ENCODE results near the gene ORC6. TPM values are rescaled to one million over a fixed set of nuclear protein-coding genes. Genes with fewer than 3 reads are reported as not detected.

The ORC6 gene
- total and polyA plus RNA-seq, 2 donors (not counting 1 experiment from before 2014, with no cell fraction given): 4.7 to 4.8 TPM

DNA sequence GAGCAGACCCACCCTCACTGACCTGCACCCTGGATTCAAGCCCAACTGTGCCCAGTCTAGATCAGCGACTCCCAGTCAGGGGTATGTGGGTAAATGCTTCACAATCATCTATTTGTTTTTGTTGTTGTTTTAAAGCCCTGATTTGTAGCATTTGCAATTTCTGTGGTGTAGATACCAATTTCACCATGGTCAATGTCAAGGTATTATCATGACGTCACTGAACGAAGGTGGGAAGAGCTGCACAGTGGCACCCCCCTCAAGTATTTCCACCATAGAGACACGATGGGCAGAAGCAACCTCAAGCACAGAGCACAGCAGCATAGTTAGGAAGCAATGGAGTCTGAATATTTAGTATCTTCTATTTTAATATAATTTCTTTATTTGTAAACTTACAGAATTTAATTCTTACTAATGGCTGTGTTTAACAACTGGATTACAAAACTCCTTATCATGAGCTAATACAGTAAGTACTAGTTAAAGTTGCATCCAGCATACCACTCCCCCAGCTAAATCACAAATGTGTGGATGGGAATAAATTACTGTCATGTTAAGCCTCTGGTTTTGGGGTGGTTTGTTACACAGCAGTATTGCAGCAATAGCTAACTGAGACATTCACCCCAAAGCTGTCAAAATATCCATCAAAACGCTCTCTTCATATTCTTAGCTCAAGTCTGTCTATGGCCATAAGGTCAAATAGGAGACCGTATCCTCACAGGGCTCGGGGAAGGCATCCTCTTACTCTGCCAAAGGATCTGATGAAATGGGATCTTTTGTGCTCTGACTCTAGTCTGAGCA lies 25.5 kb downstream of the ORC6 start:
- POLR2A ChIA-PET: interaction anchor here (0.6 kb wide), 1 partner anchor 55 kb away, joined by 7 read pairs; no protein-coding TSS in a partner anchor
- TF ChIP-seq, protein P1, sequence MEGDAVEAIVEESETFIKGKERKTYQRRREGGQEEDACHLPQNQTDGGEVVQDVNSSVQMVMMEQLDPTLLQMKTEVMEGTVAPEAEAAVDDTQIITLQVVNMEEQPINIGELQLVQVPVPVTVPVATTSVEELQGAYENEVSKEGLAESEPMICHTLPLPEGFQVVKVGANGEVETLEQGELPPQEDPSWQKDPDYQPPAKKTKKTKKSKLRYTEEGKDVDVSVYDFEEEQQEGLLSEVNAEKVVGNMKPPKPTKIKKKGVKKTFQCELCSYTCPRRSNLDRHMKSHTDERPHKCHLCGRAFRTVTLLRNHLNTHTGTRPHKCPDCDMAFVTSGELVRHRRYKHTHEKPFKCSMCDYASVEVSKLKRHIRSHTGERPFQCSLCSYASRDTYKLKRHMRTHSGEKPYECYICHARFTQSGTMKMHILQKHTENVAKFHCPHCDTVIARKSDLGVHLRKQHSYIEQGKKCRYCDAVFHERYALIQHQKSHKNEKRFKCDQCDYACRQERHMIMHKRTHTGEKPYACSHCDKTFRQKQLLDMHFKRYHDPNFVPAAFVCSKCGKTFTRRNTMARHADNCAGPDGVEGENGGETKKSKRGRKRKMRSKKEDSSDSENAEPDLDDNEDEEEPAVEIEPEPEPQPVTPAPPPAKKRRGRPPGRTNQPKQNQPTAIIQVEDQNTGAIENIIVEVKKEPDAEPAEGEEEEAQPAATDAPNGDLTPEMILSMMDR (IDR thresholded peaks at IDR 0.05): no peak
- no peak for TF ChIP-seq EZH2 (IDR thresholded peaks at IDR 0.05; ENCODE audit: borderline replicate concordance, insufficient read depth, low read depth, low read length, poor library complexity, severe bottlenecking)
- Histone ChIP-seq H3K36me3 (replicated peaks in 1 of 2; ENCODE audit: control extremely low read depth in 1 of 2, control insufficient read depth in 1 of 2, extremely low read depth in 1 of 2, insufficient read depth in 2 of 2, low read length in 1 of 2) (no peaks in the 10 kb centered on the region), H3K9ac (ENCODE audit: low read length) (no peak overlapping the region), H3K27ac (ENCODE audit: low read length in 2 of 2) (no peak overlapping the region), H3K79me2 (ENCODE audit: control insufficient read depth, insufficient read depth, low read length) (no peaks in the 10 kb centered on the region), H3K27me3 (replicated peaks in 1 of 4; ENCODE audit: control extremely low read depth in 1 of 4, control insufficient read depth in 3 of 4, insufficient read depth in 4 of 4, low read length in 3 of 4) (peaks cover 0 to 4% (median 0%) of the 10 kb centered on the region in 4 experiments), H2AFZ (ENCODE audit: insufficient read depth, low read depth, low read length, poor library complexity, severe bottlenecking) (no peak overlapping the region), H3K4me2 (replicated peaks; ENCODE audit: low read depth, low read length, poor library complexity, severe bottlenecking) (no peak overlapping the region), H3K4me3 (ENCODE audit: control extremely low read depth in 1 of 5, extremely low read depth in 1 of 5, insufficient read depth in 1 of 5, low read depth in 2 of 5, low read length in 4 of 5) (no peak overlapping the region), H3K4me1 (ENCODE audit: control insufficient read depth in 2 of 2, insufficient read depth in 2 of 2, low read length in 2 of 2) (peaks cover 15 to 18% of the 10 kb centered on the region in 2 donors), H4K20me1 (ENCODE audit: control insufficient read depth, insufficient read depth, low read length, poor library complexity, severe bottlenecking) (no peaks in the 10 kb centered on the region), H3K9me3 (ENCODE audit: control extremely low read depth in 1 of 3, control insufficient read depth in 2 of 3, insufficient read depth in 1 of 3, low read length in 2 of 3) (no peaks in the 10 kb centered on the region)
- 96% methylated on average over 5 of the region's 7 CpGs for WGBS (ENCODE audit: insufficient coverage)
- no peak for DNase-seq
- no peaks in the 10 kb centered on the region for H3K27me3 Mint-ChIP-seq
- no peak overlapping the region for H3K4me3 Mint-ChIP-seq
- ATAC-seq (ENCODE audit: low read depth): no peak
- intact Hi-C loops (cut with micrococcal nuclease): no loop called here
- CTCF ChIA-PET: no interaction called here
- no peaks in the 10 kb centered on the region for H3K9me3 Mint-ChIP-seq (ENCODE audit: insufficient read depth)
- peaks cover 14% of the 10 kb centered on the region for H3K4me1 Mint-ChIP-seq
- H3K27ac Mint-ChIP-seq: no peak overlapping the region

DNA sequence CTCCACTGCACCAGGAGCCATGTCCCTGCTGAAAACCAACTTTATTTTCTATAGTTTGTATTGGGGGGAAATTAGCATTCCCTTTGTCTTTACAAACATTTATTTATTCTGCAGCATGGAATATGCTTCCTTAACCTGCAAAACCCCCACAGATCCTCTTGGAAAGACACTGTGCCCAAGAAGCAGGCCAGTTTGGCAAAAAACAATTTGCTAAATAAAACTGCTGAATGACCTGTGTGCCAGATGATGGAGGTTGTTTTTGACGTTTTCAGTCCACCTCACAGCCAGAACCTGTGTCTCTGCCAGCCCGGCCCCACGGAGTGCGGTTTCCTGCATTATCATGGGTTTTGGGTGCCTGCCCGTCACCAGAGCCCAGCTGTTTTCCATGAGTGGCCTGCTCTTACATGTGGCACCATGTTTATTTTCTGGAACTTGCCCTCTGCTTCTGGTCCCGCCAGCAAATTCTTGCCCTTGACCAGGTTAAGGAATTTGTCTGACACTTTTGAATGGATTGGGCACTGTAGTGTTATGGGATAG lies 26.4 kb downstream of the ORC6 start:
- H3K36me3 ChIP-seq (replicated peaks in 1 of 2; ENCODE audit: control extremely low read depth in 1 of 2, control insufficient read depth in 1 of 2, extremely low read depth in 1 of 2, insufficient read depth in 2 of 2, low read length in 1 of 2): no peaks in the 10 kb centered on the region
- no peaks in the 10 kb centered on the region for H3K79me2 ChIP-seq (ENCODE audit: control insufficient read depth, insufficient read depth, low read length)
- H3K4me1 Mint-ChIP-seq: peaks cover 14% of the 10 kb centered on the region
- no peaks in the 10 kb centered on the region for H3K9me3 ChIP-seq (ENCODE audit: control extremely low read depth in 1 of 3, control insufficient read depth in 2 of 3, insufficient read depth in 1 of 3, low read length in 2 of 3)
- no peaks in the 10 kb centered on the region for H3K9me3 Mint-ChIP-seq (ENCODE audit: insufficient read depth)
- peaks cover 15 to 18% of the 10 kb centered on the region in 2 donors for H3K4me1 ChIP-seq (ENCODE audit: control insufficient read depth in 2 of 2, insufficient read depth in 2 of 2, low read length in 2 of 2)
- peaks cover 0 to 4% (median 0%) of the 10 kb centered on the region in 4 experiments for H3K27me3 ChIP-seq (replicated peaks in 1 of 4; ENCODE audit: control extremely low read depth in 1 of 4, control insufficient read depth in 3 of 4, insufficient read depth in 4 of 4, low read length in 3 of 4)
- WGBS (ENCODE audit: insufficient coverage): 45% methylated on average over 4 of the region's 6 CpGs
- no peak for TF ChIP-seq EZH2 (IDR thresholded peaks at IDR 0.05; ENCODE audit: borderline replicate concordance, insufficient read depth, low read depth, low read length, poor library complexity, severe bottlenecking)
- TF ChIP-seq, protein P1 (IDR thresholded peaks at IDR 0.05): no peak
- no peak overlapping the region for H3K4me3 ChIP-seq (ENCODE audit: control extremely low read depth in 1 of 5, extremely low read depth in 1 of 5, insufficient read depth in 1 of 5, low read depth in 2 of 5, low read length in 4 of 5)
- H4K20me1 ChIP-seq (ENCODE audit: control insufficient read depth, insufficient read depth, low read length, poor library complexity, severe bottlenecking): no peaks in the 10 kb centered on the region
- ChIA-PET CTCF (no interaction called here), POLR2A (no interaction called here)
- DNase-seq: no peak
- intact Hi-C loops (cut with micrococcal nuclease): no loop called here
- ATAC-seq (ENCODE audit: low read depth): no peak
- H3K9ac ChIP-seq (ENCODE audit: low read length): no peak overlapping the region
- H3K27me3 Mint-ChIP-seq: no peaks in the 10 kb centered on the region
- H3K4me3 Mint-ChIP-seq: no peak overlapping the region
- H3K27ac ChIP-seq (ENCODE audit: low read length in 2 of 2): no peak overlapping the region
- no peak overlapping the region for H2AFZ ChIP-seq (ENCODE audit: insufficient read depth, low read depth, low read length, poor library complexity, severe bottlenecking)
- no peak overlapping the region for H3K4me2 ChIP-seq (replicated peaks; ENCODE audit: low read depth, low read length, poor library complexity, severe bottlenecking)
- H3K27ac Mint-ChIP-seq: no peak overlapping the region

Measured in B cell (primary cell).